ENCODE results near the gene M1AP.

The M1AP gene

DNA sequence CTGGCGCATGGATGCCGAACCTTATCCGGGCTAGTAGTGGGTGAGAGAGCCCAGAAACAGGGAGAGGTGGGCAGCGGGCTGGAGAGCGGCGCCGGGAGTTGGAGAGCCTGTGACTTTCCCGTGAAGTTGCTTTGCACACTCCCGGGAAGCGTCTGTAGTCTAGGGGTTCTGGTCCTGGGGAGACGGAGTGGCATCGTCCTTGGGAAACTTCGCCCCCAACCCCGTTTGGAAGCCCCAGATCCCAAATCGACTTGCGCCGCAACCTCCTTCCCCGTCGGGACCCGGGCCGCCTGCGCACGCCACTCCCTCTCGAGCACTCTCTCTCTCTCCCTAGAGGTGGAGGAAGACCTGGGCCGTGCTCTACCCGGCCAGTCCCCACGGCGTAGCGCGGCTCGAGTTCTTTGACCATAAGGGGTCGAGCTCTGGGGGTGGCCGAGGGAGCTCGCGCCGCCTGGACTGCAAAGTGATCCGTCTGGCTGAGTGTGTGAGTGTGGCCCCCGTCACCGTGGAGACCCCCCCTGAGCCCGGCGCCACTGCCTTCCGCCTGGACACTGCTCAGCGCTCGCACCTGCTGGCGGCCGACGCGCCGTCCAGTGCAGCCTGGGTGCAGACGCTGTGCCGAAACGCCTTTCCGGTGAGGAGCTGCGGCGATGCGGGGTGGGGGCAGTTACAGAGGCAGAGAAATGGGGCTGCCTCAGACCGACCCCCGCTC, 93.2 kb downstream of the M1AP start:
- peak overlapping the region; percentile 95 for H3K4me3 ChIP-seq (ENCODE audit: low read length)
- DNase-seq (ENCODE audit: low read depth): no peak
- TF ChIP-seq, protein P1, sequence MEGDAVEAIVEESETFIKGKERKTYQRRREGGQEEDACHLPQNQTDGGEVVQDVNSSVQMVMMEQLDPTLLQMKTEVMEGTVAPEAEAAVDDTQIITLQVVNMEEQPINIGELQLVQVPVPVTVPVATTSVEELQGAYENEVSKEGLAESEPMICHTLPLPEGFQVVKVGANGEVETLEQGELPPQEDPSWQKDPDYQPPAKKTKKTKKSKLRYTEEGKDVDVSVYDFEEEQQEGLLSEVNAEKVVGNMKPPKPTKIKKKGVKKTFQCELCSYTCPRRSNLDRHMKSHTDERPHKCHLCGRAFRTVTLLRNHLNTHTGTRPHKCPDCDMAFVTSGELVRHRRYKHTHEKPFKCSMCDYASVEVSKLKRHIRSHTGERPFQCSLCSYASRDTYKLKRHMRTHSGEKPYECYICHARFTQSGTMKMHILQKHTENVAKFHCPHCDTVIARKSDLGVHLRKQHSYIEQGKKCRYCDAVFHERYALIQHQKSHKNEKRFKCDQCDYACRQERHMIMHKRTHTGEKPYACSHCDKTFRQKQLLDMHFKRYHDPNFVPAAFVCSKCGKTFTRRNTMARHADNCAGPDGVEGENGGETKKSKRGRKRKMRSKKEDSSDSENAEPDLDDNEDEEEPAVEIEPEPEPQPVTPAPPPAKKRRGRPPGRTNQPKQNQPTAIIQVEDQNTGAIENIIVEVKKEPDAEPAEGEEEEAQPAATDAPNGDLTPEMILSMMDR (conservative IDR thresholded peaks at IDR 0.05; ENCODE audit: low read length): no peak; the same call in 1 of the 2 replicates

DNA sequence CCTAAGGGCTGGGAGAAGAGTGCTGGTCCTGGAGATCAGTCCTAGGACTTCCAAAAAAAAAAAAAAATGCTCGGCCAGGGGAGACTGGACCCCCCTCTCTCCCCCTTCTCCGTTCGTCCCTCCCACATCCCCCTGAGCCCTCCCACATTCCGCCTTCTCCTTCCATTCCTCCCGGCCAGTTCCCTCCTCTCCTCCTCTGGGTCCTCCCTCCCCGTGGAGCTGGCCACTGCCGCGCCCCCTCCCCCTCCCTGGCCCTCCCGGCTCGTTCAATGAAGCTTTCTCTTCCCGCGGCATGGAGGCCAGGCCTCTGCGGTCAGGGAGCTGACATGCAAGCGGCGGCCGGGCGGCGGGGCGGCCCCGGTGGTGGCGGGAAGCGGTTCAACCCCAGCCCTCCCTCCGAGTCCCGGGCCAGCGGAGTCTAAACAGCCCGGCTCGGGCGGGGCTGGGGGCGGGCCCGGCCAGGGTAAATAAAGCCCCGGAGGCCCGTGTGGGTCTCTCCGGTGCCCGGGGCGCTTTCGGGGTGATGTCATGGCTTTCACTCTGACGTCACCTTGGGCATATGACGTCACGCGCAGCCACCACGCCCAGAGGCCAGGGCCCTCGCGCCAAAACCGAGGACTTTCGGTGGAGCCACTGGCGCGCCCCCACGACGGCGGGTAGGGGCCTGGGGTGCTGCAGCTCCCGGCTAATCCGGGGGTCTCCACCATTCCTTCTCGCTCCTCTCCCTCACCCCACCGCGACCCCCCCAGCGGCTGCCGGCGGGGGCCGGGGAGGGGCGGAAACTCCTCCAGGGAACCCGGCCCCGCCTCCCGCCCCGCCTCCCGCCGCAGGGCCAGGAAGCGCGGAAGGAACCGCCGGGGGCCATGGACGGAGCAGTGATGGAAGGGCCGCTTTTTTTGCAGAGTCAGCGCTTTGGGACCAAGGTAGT, 94.0 kb downstream of the M1AP start, which contains the start of the genes DOK1 and LOXL3:
Gene DOK1 (plus strand): TSS at position 829 of the 928 bp plus-strand sequence. CDS start 35 bp downstream, at position 864.
Gene LOXL3 (minus strand): TSS at position 51 of the 928 bp plus-strand sequence. CDS start 1,308 bp downstream, outside the sequence.
- peak; percentile 95 for DNase-seq (ENCODE audit: low read depth)
- peak within 1 kb of the TSS; percentile 95 for H3K4me3 ChIP-seq (ENCODE audit: low read length)
- TF ChIP-seq, protein P1 (conservative IDR thresholded peaks at IDR 0.05; ENCODE audit: low read length): no peak

DNA sequence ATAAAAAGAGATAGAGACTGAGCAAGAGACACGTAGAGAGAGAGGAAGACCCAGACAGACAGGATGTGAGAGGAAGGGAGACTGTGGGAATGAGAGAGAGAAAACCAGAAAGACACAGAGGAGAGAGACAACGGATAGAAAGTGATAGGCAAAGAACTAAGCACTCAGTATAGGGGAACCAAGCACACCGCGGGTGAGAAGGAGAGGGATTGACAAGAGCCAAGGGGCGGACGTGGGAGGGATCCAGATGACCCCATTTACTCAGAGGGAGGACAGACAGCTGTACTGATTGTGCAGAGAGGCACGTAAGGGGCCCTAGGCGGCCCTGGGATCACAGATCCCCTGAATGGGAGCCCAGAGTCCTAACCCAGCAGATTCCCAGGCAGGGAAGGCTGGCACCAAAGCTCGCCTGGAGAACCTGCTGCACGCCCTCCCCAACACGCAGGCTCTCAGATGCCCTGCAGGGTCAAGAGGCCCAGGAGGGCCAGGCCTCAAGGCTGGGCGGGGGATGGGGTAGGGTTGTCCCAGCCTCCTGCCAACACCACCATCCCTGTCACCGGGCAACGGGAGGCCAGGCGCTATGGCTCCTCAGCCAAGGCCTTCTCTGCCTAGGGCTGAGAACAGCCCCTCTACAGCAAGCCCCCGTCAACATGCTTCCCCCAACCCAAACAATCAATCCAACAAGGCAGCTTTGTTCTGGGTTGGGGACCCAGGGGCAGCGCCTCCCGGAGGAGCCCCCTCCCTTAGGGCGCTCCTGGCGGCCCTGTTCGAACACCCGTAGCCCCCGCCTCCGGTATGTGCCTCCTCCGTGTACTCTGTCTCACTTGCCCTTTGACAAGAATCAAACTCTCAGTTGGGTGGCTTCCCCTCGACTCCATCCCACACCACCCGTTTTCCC, 95.0 kb downstream of the M1AP start:
- DNase-seq (ENCODE audit: low read depth): peak; percentile 29
- TF ChIP-seq, protein P1 (conservative IDR thresholded peaks at IDR 0.05; ENCODE audit: low read length): no peak
- peak overlapping the region; percentile 95 for H3K4me3 ChIP-seq (ENCODE audit: low read length)

DNA sequence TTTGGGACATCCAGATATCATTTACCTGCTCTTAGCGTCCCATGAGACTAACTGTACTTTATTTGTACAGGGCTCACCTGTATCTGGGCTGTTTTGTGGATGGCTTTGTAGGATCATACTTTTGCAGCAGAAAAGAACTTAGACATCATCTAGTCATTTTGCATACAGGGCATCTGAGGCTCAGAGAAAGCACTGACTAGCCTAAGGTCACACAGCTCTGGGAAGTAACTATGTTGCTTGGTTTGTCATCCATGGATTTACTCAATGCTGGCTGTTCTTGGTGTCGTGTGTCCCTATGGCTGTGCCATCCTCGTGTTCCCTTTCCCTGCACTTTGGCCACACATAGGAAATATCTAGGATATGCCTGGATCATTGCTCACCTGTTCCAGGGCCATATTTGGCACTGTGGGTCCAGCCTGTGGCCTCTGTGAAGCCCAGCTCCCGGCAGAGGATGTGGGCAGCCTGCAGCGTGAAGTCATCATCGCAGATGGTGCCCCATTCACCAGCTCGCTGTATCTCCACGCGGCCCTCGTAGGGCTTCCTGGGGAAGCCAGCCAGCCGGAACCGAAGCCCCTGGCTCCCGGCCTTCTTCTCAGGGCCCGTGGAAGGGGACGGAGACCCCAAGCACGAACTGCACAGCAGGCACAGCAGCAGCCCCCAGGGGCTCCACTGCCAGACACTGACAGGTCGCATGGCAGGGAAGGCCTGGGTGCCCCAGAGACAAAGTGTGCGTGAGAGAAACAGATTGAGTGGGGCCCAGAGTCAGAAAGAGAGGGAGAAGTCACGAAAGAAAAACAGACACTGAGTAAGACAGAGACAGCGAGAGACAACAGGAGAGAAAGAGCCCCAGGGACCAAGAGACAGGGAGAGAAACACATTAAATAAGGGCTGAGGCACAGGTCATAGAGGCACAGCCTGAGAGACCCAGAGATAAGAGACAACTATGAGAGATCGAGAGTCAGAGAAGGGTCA, 95.9 kb downstream of the M1AP start:
- DNase-seq (ENCODE audit: low read depth): no peak
- TF ChIP-seq, protein P1 (conservative IDR thresholded peaks at IDR 0.05; ENCODE audit: low read length): no peak
- peak overlapping the region; percentile 95 for H3K4me3 ChIP-seq (ENCODE audit: low read length)

DNA sequence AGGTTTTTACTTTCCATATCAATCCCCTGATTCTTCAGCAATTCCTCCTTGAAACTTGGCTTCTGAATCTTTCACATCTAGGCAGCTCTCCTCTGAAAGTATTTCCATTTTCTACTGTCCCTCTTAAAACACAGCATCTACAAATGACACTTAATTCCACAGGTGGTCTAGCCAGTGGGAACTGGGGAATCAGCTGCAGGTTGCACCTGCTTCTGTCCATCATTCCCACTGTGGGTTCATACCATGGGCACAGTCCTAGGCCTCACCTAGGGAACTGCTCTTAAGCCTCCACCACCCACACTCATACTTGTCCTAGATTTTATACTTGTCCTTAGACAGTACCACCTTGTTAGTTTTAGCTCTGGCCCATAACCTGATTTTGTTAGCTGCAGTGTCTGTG, 96.6 kb downstream of the M1AP start:
- H3K4me3 ChIP-seq (ENCODE audit: low read length): peak overlapping the region; percentile 1; the same call in 1 of the 2 replicates
- TF ChIP-seq, protein P1 (conservative IDR thresholded peaks at IDR 0.05; ENCODE audit: low read length): no peak
- no peak for DNase-seq (ENCODE audit: low read depth)

All from AG10803 (cell line).